Karpas-422 (cell line): ENCODE measurements around the gene KDR. TPM values are rescaled to one million over a fixed set of nuclear protein-coding genes. Genes with fewer than 3 reads are reported as not detected.

Source experiments
- DNase-seq: peaks from one replicate; pipeline ENCODE4 v3.0.0-alpha.2; 2015
- H2AFZ ChIP-seq: fragments of 200-600 bp; sonication (generic); 2 replicates; pipeline ENCODE4 v1.6.1; 2014; ENCODE audit warnings: antibody characterized with exemption, low read length, mixed read lengths
- H3K27ac ChIP-seq: fragments of 200-600 bp; sonication (generic); 2 replicates; pipeline ENCODE4 v1.5.1; 2014; ENCODE audit warnings: mild to moderate bottlenecking, low read length, moderate library complexity
- H3K27me3 ChIP-seq: fragments of 200-600 bp; sonication (generic); 2 replicates; pipeline ENCODE4 v1.6.1; 2014; ENCODE audit warnings: low read length, mixed read lengths
- H3K36me3 ChIP-seq: fragments of 200-600 bp; sonication (generic); 2 replicates; pipeline ENCODE4 v1.6.1; 2014; ENCODE audit warnings: low read length, mixed read lengths; ENCODE audit not compliant: insufficient read depth
- H3K4me1 ChIP-seq: fragments of 200-600 bp; sonication (generic); 2 replicates; pipeline ENCODE4 v1.6.1; 2014; ENCODE audit warnings: mild to moderate bottlenecking, low read length, mixed read lengths
- H3K4me2 ChIP-seq: fragments of 200-600 bp; sonication (generic); 2 replicates; pipeline ENCODE4 v1.6.1; 2014; ENCODE audit warnings: low read length, low read depth, mild to moderate bottlenecking; ENCODE audit not compliant: poor library complexity, severe bottlenecking
- H3K4me3 ChIP-seq: fragments of 200-600 bp; sonication (generic); 2 replicates; pipeline ENCODE4 v1.5.1; 2014; ENCODE audit warnings: mild to moderate bottlenecking, antibody characterized with exemption, low read length, mixed read lengths
- H3K79me2 ChIP-seq: fragments of 200-600 bp; sonication (generic); 2 replicates; pipeline ENCODE4 v1.6.1; 2014; ENCODE audit warnings: mild to moderate bottlenecking, low read length, mixed read lengths
- H3K9ac ChIP-seq: fragments of 200-600 bp; sonication (generic); 2 replicates; pipeline ENCODE4 v1.6.0; 2014; ENCODE audit warnings: low read length
- H3K9me2 ChIP-seq: fragments of 200-600 bp; sonication (generic), shearing (Covaris generic); replicated peaks from 2 replicates; pipeline ENCODE4 v1.6.0; 2014; ENCODE audit warnings: mild to moderate bottlenecking, low read length, moderate library complexity; ENCODE audit not compliant: insufficient read depth
- H3K9me3 ChIP-seq: fragments of 300-700, 200-600 bp; sonication (generic); 2 replicates; pipeline ENCODE4 v1.6.1; 2014; ENCODE audit warnings: low read length, mixed read lengths
- H4K20me1 ChIP-seq: fragments of 200-600 bp; sonication (generic); 2 replicates; pipeline ENCODE4 v1.6.1; 2014; ENCODE audit warnings: mild to moderate bottlenecking, antibody characterized with exemption, low read length, low read depth; ENCODE audit not compliant: insufficient read depth
- total RNA-seq: library from RNA; depleted of rRNA; stranded (reverse); fragments of >200 nt; shearing (Covaris generic); gene quantifications from 2 replicates; pipeline ENCODE4 v1.2.3, GENCODE V29; 2014; ENCODE audit warnings: low replicate concordance

KDR gene
- total RNA-seq, 1 experiment from 2014 or later = not detected

DNA sequence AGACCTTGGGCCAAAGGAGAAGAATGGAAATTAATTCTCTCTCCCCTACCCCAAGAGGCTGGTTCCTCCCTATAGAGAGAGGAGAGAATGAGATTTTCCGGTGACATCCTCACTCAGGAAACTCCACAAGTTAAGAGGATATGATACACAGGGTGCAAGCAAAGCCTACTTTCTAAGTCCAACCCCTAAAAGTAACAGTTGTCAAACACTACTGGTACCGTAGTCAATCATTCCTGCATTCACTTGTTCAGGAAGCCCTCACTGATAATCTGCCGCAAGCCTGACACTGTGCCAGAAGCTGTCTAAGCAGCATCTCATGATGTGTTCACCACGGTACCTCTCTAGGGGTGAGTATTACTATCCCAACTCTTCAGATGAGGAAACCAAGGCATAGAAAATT lies 41.7 kb downstream of the KDR start:
- H3K36me3 ChIP-seq = no peaks in the 10 kb centered on the region
- no peaks in the 10 kb centered on the region for H3K9me3 ChIP-seq
- H3K9ac ChIP-seq = no peak overlapping the region
- H3K27ac ChIP-seq = no peak overlapping the region
- H4K20me1 ChIP-seq = no peaks in the 10 kb centered on the region
- H2AFZ ChIP-seq = no peak overlapping the region
- no peaks in the 10 kb centered on the region for H3K4me1 ChIP-seq
- no peaks in the 10 kb centered on the region for H3K9me2 ChIP-seq
- no peak for DNase-seq
- H3K27me3 ChIP-seq = no peaks in the 10 kb centered on the region
- H3K4me2 ChIP-seq = no peak overlapping the region
- no peaks in the 10 kb centered on the region for H3K79me2 ChIP-seq
- no peak overlapping the region for H3K4me3 ChIP-seq

DNA sequence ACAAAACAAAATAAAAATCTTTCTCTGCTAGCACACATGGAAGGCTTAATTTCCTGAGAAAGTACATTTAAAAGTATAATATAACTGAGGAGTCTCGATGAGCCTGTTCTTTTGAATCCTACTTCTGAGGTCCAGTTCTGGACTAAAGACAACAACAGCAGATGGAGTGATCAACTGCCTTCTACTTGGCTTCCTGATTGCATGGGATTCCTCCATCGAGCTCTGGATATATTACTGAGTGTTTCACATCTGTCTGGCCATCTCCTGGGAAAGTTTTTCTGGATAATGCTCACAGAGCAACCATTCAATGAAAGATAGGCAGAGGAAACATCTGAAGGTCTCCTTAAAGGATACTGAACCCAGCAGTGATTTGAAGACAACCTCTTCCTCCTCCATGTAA lies 42.6 kb downstream of the KDR start:
- Histone ChIP-seq H3K9me2 (no peaks in the 10 kb centered on the region), H3K4me1 (no peaks in the 10 kb centered on the region), H3K27me3 (no peaks in the 10 kb centered on the region), H3K9me3 (no peaks in the 10 kb centered on the region), H3K4me3 (no peak overlapping the region), H2AFZ (no peak overlapping the region), H3K9ac (no peak overlapping the region), H3K36me3 (no peaks in the 10 kb centered on the region), H4K20me1 (no peaks in the 10 kb centered on the region), H3K4me2 (no peak overlapping the region), H3K27ac (no peak overlapping the region), H3K79me2 (no peaks in the 10 kb centered on the region)
- DNase-seq = no peak

DNA sequence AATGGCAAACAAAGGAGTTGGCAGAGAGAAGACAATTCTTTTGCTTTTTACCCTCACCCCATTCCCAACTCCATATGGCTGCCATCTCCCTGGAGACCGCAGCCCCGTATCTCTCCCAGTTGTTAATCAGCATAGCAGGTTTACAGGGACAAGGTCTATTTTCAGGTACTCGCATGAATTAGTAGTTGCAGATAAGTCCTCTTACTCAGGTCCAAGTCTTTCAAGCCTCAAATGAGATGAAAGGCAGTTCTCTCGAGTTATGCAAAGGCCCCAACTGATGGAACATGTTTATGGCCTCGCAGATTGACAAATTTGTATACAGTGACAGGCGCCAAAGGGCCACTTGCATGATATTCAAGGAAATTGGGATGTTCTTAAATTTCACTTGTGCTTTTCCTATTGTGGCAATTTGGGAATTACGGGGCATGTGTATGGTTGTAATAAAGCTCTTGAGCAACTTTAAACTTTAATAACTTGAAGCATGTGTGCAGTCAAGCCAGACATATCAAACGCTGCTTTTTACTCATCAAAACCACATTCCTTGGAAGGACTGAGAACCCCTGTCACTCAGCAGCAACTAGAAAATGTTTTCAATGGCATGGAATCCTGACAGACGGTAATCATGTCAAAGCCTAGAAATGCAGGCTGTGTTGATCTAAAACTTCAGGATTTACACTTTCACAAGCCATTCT lies 45.1 kb downstream of the KDR start:
- Histone ChIP-seq H3K27me3 (no peaks in the 10 kb centered on the region), H3K79me2 (no peaks in the 10 kb centered on the region), H3K36me3 (no peaks in the 10 kb centered on the region), H3K9me3 (no peaks in the 10 kb centered on the region), H3K27ac (no peak overlapping the region), H3K4me2 (no peak overlapping the region), H2AFZ (no peak overlapping the region), H3K9me2 (no peaks in the 10 kb centered on the region), H3K4me3 (no peak overlapping the region), H3K9ac (no peak overlapping the region), H3K4me1 (no peaks in the 10 kb centered on the region), H4K20me1 (no peaks in the 10 kb centered on the region)
- DNase-seq = no peak

DNA sequence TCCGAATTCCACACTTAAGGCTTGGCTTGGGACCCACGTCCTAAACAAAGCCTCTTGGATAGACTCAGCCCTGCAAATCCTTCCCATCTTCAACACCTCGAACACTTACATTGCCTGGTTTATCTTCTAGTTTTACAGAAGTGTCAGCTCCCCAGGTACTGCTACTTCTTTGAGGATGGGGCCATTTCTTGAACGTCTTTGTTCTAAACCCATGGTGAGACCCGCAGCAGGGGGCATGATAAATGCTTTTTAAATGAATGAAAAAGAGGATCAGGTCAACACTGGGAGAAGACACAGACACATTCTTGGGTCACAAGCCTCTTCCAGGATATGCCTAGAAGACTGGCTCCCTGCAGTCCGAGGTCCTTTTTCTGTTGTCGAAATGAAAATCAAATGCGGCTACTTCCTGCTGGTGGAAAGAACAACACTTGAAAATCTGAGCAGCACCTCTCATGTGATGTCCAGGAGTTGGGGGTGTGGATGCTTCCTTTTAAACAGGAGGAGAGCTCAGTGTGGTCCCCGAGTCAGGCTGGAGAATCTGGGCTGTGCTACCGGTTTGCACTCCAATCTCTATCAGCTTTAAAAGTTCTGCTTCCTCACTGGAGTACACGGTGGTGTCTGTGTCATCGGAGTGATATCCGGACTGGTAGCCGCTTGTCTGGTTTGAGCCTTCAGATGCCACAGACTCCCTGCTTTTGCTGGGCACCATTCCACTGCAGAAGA lies 45.8 kb downstream of the KDR start:
- Histone ChIP-seq H2AFZ (no peak overlapping the region), H3K9me2 (no peaks in the 10 kb centered on the region), H3K27me3 (no peaks in the 10 kb centered on the region), H3K9ac (no peak overlapping the region), H3K4me2 (no peak overlapping the region), H3K4me3 (no peak overlapping the region), H3K36me3 (no peaks in the 10 kb centered on the region), H4K20me1 (no peaks in the 10 kb centered on the region), H3K4me1 (no peaks in the 10 kb centered on the region), H3K9me3 (no peaks in the 10 kb centered on the region), H3K27ac (no peak overlapping the region), H3K79me2 (no peaks in the 10 kb centered on the region)
- DNase-seq = no peak

- Histone ChIP-seq H3K4me2 (no peak overlapping the region), H2AFZ (no peak overlapping the region), H3K4me3 (no peak overlapping the region), H3K36me3 (no peaks in the 10 kb centered on the region), H3K4me1 (no peaks in the 10 kb centered on the region), H3K9ac (no peak overlapping the region), H4K20me1 (no peaks in the 10 kb centered on the region), H3K27ac (no peak overlapping the region), H3K27me3 (no peaks in the 10 kb centered on the region), H3K79me2 (no peaks in the 10 kb centered on the region), H3K9me3 (no peaks in the 10 kb centered on the region), H3K9me2 (no peaks in the 10 kb centered on the region)
- no peak for DNase-seq
Observed at GRCh38 chr4:55078987-55079386, 46.4 kb downstream of the KDR start.

DNA sequence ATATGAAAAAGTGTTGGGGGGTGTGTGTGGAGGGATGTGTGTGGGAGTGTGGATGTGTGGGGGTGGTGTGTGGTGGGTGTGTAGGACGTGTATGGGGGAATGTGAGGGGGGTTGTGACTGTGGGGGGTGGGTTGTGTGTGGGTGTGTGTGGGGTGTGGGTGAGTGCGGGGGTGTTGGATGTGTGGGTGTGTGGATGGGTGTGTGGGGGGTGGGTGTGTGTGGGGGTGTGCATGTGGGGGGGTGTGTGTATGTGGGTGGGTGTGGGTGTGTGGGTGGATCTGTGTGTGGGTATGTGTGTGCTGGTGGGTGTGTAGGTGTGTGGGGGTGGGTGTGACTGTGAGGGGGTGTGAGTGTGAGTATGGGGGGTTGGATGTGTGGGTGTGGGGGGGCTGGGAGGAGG lies 47.8 kb downstream of the KDR start:
- DNase-seq = no peak
- H3K36me3 ChIP-seq = no peaks in the 10 kb centered on the region
- no peaks in the 10 kb centered on the region for H4K20me1 ChIP-seq
- no peak overlapping the region for H3K27ac ChIP-seq
- no peaks in the 10 kb centered on the region for H3K4me1 ChIP-seq
- no peak overlapping the region for H3K9ac ChIP-seq
- no peaks in the 10 kb centered on the region for H3K9me3 ChIP-seq
- no peak overlapping the region for H3K4me2 ChIP-seq
- no peaks in the 10 kb centered on the region for H3K27me3 ChIP-seq
- H3K9me2 ChIP-seq = no peaks in the 10 kb centered on the region
- no peak overlapping the region for H3K4me3 ChIP-seq
- H2AFZ ChIP-seq = no peak overlapping the region
- no peaks in the 10 kb centered on the region for H3K79me2 ChIP-seq

DNA sequence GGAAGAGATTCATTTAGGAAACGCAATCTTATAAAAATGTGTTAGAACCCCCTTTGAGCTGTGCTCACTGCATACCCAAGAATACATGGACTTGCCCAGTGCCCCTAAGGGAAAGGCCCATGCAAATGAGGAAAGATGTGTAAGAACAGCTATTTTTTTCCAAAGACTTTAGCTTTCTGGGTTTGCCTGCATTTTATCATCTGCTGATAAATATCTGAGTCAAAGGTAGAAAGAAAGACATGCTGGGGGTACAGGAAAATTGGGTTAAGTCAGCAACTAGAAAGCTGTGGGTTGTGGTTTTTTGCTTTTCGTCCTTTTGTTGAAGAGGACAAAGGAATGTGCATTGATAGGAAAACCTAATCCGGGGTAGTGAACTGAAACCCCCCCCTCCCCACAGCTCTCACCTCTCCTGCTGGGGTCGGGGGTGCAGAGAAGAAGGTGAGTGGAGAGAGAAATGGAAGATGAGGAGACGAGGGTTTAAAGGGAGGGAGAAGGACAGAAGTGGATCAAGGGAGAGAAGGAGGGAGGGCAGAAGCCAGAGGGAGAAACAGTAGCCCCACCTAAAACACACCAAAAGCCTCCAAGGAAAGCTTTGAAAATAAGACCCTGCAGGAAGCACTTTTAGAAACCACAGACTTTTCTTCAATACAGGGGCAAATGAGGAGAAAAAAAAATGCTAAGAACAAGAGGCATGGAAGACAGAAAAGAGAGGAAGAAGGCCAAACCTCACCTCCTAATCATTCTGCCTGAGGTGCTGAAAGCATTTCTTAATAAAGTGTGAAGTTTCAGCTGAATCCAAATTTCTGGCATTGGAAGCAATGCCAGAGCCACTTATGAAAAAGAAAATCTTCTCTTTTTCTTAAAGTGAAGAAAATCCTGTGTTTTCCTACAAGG lies 49.3 kb downstream of the KDR start:
- H3K4me3 ChIP-seq = no peak overlapping the region
- no peak overlapping the region for H3K27ac ChIP-seq
- H3K79me2 ChIP-seq = no peaks in the 10 kb centered on the region
- H4K20me1 ChIP-seq = no peaks in the 10 kb centered on the region
- no peak overlapping the region for H2AFZ ChIP-seq
- no peaks in the 10 kb centered on the region for H3K36me3 ChIP-seq
- no peak overlapping the region for H3K9ac ChIP-seq
- no peaks in the 10 kb centered on the region for H3K27me3 ChIP-seq
- no peak for DNase-seq
- H3K4me1 ChIP-seq = no peaks in the 10 kb centered on the region
- H3K4me2 ChIP-seq = no peak overlapping the region
- no peaks in the 10 kb centered on the region for H3K9me2 ChIP-seq
- no peaks in the 10 kb centered on the region for H3K9me3 ChIP-seq

GRCh38 chr4:55075376-55075775 lies 50.0 kb downstream of the KDR start:
- Histone ChIP-seq H3K4me2 (no peak overlapping the region), H3K9me2 (no peaks in the 10 kb centered on the region), H3K36me3 (no peaks in the 10 kb centered on the region), H3K4me1 (no peaks in the 10 kb centered on the region), H3K27ac (no peak overlapping the region), H3K27me3 (no peaks in the 10 kb centered on the region), H3K9me3 (no peaks in the 10 kb centered on the region), H3K79me2 (no peaks in the 10 kb centered on the region), H3K4me3 (no peak overlapping the region), H2AFZ (no peak overlapping the region), H3K9ac (no peak overlapping the region), H4K20me1 (no peaks in the 10 kb centered on the region)
- no peak for DNase-seq
